ENCODE data around the gene BANF2.

The BANF2 gene

DNA sequence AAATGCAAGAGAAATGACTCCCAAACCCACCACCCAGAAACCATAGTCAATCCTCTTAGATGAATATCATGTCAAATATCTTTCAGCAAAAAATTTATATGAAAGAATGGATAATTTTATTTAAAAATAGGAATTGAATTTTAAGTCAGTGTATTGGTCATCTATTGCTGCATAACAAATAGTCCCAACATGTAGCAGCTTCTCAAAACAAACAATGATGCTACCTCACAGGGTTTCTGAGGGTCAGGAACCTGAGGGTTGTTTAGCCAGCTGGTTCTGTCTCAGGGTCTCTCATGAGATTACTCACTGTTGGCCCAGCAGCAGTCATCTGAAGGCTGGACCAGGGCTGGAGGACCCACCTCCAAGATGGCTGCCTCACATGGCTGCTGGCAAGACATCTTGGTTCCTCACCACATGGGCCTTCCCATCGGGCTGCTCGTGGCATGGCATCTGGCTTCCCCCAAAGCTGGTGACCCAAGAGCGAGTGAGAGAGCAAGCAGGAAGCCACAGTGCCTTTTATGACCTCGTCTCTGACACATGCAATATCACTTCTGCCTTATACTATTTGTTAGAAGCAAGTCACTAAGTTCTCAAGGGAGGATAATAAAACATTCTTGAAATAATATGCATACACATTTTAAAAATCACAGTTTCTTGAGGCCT is 36.3 kb downstream of the BANF2 start:
- DNase-seq, result no peak

DNA sequence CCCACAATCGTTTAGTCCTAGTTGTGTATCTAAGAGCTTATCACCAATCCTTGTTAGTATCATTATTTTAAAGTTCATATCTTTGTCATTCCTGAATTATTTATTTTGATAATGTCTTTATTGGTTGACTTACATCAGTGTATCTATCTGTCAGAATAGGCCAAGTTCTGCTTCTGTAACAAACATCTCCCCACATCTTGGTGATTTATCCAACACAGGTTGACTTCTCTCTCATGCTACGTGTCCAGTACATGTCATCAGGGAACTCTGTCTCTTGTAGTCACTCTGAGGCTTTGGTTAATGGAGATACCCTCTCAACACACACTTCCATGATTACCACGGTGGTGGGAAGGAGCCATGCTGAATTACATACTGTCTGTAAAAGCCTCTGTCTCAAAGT is 38.4 kb downstream of the BANF2 start:
- DNase-seq, result no peak

DNA sequence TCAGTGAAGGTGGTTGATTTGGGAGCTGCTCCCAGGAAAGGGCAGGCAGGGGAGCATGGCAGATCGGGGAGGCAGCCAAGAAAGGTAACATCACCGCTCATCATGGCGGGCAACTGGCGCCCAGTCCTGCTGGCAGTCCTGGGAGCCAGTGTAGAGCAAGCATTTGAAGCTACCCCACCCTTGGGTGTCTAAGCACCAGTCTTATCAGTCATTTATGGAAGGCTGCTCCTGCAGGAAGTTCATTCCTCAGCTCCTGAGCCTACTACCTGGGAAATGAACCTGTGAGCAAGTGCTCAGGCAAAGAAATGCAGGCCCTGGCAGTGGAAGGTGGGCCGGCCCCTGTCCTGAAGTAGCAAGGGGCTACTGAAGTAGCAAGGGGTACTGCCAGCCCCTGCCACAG is 41.5 kb downstream of the BANF2 start:
- DNase-seq, result no peak

DNA sequence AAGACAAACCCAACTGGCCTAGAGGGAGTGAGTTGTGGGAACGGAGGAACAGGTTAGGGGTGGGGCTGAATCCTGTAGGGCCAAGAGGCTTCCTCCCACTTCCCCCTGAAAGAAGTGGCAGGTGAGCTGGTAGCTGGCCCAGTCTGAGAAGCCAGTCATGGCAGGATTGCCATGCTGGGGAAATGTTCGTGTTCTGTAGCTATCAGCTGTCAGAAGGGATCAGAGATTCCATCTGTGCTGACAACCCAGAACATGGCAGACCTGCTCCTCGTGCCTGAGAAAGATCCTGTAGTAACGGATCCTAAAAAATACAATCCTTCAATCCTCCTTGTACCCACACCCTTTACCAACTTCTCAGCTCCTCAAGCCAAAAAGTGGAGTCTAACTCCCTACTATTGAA is 43.0 kb downstream of the BANF2 start:
- no peak for DNase-seq

DNA sequence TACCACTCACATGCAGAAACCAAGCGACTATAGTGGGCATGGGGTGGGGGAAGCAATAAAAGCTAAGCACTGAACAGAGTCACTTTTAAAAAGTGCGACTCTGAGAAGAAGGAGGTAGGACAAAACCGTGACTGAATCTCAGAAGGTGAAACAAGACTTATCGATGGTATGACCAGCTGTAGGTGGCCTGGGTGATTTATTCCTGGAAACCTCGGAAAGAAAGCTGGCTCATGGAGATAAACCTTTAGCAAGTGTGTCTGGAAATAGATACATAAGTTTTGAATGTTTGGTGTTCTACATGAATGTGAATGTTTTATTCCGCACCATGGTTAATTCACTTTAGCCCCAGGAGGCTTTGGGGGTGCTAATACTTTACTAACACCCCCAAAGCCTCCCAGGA is 43.9 kb downstream of the BANF2 start:
- no peak for DNase-seq

DNA sequence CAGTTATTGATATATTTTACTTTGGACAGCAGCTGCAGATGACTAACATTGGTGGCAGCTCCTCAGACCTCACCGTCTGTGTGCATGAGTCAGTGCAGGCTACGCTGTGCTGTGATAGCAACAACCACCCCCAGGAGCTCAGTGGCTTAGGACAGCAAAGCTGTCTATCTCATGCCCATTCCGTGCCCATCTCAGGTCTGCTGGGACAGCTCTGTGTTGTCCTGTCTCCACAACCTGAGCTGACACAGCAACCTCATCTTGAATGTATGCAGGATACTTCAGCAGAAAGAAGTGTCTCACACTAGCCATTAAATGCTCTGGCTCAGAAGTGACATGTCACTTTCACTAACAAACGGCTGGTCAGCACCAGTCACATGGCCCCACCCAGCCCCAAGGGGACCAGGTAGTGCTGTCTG is 47.7 kb downstream of the BANF2 start:
- no peak for DNase-seq

DNA sequence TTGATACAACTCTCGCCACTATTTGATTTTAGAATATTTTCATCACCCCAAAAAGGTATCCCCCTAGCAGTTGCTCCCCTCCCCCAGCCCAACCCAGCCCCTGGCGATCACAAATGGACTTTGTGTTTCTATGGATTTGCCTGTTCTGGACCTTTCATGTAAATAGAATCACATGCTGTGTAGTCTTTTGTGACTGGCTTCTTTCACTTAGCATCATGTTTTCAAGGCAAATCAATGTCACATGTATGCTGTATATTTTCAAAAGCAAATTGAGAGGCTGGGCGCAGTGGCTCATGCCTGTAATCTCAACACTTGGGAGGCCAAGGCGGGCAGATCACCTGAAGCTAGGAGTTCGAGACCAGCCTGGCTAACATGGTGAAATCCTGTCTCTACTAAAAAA is 48.5 kb downstream of the BANF2 start:
- no peak for DNase-seq

DNA sequence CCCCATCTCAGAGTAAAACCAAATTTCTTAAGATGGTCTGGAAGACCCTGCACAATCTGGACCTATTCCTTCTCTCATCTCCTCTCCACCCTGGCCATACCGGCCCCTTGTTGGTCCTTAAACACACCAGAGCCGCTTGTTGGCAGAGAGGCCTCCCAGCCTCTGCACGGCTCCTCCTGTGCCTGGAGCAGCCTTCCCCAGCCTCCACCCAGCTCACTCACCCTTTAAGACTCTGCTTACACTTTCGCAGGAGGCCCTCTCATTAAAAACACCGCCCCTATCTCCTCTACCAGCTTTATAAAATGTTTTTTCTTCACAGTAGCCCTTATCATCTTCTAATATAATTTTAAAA is 49.8 kb downstream of the BANF2 start:
- no peak for DNase-seq

DNA sequence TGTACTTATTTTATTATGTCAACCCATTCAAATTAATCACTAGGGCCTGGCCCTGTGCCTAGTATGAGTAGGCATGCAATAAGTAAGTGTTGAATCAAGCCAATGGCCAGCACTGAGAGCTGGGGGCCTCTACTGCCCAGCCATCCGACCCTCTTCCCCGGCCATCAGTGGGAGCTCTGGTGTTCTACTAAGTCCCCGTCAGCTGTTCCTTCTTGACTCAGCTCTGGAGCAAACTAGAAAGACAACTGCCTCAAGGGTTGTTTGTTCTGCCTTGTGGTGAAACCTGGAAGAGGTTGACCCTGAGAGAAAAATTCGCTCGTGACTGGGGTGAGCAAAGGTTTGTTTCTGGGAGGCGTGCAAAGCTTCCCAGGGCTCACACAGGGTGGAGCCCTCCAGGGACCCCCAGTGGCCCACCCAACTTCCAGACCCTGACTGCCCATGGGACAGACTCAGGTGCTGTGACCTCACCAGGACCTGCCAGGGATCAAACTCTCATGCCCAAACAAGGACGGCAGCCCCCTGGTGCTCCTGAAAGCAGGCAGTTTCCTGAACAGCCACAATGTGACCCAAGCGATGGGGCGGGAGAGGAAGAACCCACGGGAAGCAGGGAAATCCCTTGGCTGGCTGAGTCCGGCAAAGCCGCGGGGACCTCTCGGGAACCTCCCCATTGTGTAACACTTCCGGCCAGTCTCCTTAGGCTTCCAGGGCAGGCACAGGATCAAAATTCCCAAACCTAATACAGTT is 50.4 kb downstream of the BANF2 start:
- peak; percentile 53 for DNase-seq

DNA sequence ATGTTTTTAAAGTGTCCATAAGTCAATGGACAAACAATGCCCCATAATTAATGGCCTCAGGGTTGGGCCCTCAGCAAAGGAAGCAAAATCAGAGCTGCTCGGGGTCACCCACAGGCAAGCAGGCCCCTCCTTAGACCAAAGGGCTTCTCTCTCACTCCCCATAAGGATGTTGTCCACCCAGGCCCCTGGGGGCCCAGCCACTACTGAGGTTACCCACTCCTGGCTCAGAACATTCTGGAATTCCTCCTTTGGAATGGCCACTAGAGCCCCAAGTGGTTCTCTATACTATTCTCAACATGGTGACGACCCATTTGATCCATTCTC is 50.9 kb downstream of the BANF2 start:
- DNase-seq, result no peak

DNA sequence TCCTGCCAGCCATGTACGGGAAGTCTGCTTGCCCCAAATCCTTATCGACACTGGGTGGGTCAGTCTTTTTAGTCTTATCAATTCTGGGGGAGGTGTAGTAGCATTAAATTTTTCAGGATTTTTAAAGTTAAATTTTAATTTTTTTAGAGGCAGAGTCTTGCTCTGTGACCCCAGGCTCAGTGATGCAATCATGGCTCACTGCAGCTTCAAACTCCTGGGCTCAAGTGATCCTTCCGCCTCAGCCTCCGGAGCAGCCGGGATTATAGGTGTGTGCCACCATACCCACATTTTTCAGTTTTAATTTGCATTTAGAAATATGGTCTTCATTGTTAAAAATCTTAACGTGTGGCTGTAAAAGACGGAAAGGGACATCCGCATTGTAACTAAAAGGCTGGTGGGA is 51.9 kb downstream of the BANF2 start:
- no peak for DNase-seq

DNA sequence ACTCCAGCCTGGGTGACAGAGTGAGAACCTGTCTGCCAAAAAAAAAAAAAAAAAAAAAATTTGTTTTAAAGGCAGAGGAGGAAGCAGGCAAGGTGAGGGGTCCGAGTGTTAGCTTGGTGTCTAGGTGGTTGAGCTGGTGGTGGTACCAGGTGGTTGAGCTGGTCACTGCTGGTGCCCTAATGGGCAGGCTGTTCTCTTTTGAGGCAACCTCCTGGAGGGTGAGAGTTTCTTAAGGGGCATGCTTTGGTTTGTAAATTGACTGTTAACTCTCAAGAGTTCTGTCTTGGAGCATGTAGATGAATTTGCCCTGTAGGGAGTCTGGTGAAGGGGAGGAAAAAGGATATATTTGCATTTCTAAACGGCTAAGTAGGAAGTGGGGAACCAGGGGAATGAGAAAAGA is 52.7 kb downstream of the BANF2 start:
- no peak for DNase-seq

DNA sequence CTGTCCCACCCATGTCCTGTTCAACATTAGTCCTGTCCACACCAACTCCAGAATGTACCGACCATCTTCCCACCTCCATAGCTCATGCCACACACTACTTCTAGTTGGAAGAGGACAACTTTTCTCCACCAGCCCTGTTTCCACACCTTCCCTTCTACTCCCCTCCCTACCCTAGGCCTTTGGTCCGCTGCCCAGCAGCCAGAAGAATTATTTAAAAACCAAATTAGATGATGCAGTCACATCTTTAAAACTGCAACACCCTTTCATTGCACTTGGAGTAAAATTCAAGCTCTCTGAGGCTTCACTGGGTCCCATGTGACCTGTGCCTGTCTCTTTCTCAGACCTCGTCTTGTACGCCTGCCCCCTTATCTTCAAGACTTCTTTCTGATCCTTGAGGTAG is 53.8 kb downstream of the BANF2 start:
- DNase-seq, result no peak

DNA sequence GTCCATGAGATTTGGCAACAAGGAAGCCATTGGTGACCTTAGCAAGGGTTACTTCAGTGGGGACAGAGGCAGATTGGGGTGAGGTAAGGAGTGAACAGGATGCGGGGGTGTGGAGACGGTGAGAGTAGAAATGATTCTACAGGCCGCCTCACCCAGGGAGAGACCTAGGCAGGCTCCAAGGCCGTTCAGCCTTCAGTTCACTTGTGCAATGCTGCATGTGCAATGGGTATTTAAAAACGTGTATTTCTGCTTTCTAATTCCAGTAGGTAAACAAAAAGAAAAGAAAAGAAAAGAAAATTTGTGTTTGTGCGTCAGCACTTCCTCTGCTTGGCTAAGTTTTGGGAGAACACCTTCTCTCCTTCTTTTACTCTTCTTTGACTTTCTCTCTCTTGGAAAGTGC is 56.8 kb downstream of the BANF2 start:
- no peak for DNase-seq

DNA sequence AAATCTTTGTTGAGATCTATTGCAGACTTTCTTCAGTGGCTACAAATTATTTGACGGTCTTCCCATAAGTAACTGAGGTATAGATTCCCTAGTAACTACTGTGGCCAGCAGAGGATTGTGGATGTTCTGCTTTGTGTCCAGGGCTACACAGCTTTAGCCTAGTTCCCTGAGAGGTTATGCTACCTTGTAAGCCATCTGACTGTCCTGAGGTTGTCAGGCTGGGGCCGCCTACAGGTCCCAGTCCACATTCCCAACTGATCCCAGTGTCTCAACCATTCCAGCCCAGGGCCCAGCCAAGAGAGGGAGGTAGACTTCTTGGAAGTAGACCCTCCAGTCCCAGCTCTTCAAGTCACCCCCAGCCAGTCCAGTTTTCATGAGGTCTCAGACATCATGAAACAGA is 57.7 kb downstream of the BANF2 start:
- DNase-seq, result no peak

DNA sequence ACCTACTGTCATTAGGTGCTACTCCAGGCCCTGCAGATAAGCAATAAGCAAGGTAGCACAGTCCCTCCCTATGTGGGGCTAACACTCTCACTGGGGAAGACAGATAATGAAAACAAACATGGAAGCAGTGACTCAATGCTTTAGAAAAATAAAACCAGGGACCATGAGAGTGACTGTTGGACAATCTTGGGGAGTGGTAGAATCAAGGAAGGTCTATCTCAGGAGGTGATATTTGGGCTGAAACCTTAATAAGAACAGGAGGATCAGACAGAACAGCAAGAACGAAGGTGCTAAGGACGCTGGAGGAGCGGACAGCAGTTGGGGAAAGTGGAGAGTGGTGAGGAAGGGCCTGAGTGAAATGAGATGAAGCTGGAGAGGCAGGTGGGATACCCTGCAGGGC is 58.2 kb downstream of the BANF2 start:
- no peak for DNase-seq

DNA sequence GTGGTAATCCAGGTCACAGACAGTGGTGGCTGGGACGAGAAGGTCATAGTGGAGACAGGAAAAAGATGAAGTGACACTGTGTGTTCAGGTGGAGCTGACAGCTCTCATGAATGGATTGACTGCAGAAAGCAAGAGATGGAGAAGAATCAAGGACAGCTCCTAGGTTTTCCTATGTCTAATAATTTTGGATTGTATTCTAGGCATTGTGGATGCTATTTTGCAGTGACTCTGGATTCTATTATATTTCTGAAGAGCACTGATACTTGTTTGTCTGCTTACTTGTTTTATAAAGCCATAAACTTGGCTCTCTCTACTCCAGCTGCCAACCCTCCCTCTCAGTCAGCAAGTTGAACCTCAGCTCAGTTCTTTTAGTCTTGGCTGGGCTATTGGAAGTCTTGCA is 58.7 kb downstream of the BANF2 start:
- DNase-seq, result no peak

DNA sequence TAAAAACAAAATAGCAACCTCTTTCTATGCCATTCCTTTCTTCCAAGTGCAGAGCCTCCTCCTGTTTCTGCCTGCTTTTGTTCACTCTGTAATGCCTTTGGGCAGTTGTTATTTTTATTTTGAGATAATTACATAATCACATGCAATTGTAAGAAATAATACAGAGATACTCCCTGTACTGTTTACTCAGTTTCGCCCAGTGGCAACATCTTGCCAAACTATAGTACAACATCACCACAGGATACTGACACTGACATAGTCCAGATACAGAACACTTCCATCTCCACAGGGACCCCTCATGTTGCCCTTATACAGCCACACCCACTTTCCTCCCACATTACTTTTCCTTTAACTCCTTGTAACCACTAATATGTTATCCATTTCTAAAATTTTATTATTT is 59.7 kb downstream of the BANF2 start:
- no peak for DNase-seq

DNA sequence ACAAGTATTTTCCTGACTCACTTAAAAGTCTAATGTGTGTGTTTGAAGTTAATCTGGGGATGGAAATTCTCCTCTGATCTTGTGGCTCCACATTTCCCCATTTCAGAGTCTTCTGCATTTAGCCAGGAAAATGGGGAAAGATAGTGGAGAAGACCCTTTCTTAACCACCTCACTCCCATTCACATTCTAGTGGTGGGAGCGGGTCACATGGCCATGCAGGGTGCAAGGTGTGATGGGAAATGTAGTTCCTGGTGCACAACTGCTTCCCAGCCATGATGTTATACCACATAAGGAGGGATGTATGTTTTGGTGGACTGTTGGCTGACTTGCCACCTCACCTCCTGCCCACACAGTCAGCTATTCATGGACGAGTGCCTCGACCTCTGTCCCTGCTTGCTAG is 61.8 kb downstream of the BANF2 start:
- DNase-seq, result no peak

DNA sequence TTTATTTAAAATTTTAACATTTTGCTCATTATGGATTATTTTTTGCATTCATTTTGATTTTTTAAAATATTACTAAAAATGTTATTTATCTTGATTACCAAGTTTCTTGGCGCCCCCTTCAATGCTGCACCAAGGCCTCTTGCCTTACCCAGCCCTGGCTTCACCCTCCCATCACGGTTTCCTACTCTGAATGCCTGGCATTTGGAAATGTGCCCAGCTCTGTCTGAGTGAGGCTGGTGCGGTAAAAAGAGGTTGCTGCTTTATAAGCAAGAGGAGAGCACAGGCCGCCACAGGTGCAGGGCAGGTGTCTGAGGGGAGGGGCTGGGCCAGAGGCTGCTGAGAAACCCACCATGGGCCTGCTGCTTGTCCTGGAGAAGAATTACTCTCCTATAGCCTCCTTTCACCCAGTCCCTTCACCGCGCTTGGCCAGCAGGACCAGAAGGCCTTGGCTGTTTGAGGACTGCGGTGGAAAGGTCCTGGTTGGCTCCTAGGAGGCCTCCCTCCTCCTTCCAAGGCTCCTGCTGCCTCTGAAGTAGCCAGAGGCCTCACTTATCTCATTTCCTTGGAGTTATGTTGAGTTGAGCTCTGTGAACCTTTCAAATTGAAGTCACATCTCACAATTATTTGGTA is 62.6 kb downstream of the BANF2 start:
- DNase-seq, result no peak

DNA sequence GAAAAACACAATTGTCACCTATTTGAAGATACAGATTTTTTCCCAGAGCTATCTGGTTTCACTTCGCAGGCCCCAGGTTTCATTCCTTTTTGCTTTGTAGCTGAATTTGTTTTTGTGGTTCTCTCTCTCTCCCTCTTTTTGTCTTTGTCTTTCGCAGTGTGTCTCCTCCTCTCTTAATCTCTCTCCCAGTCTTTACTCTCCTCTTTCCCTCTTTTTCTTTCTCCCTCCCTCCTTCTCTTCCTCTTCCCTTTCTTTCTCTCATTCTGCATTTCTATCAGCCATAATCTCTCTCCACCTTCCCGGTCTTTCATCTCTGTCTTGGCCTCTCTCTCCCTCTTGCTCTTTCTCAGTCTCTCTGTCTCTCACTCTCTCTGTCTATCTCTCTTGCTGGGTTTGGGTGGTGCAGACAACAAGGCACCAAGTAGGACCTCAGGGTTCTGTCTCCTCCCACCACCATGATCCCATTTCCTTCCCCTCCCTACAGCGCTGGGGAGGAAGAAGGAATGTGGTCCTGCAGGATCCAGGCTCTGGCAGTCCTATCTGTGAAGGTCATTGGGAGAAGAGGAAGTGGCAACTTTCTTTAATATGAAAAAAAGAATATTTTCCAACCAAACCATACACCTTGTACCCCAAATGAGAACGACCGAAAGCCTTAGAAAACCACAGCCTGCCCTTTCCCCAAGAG is 63.2 kb downstream of the BANF2 start:
- DNase-seq, result no peak

DNA sequence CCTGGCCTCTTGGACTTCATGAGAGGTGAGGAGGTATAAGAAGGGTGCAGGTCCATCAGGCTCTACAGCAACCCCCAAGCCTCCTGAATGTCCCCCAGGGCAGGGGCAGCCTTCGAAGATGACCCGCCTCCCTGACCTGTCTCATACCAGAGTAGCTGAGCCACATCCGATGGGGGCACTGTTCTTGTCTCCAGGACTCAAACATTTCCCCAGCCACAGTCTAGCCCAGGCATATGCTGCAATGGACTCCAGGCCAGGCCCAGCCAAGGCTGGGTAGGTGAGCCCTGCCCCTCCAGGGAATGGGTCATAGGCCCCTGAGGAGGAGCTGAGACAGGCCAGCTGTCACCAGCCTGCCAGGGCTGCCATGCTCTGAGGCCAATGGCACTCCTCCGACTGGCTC is 65.3 kb downstream of the BANF2 start:
- no peak for DNase-seq

DNA sequence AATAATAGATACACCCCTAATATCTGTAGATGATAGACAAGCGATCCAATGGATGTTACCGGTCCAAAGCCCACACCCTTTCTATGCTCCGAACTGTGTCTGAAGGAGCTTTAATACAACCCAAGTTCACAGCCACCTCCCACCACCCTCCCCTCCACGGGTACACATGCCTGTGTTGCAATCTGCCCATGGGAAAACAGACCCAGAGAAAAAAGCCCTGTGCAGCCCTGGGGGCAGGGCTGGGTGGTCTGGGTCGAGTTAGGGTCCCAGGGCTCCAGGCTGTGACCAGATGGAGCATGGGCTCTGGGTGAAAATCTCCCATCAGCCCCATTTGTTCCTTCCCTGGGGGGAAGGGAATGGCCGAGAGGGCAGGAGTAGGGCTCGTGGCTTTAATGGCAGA is 65.8 kb downstream of the BANF2 start:
- no peak for DNase-seq

DNA sequence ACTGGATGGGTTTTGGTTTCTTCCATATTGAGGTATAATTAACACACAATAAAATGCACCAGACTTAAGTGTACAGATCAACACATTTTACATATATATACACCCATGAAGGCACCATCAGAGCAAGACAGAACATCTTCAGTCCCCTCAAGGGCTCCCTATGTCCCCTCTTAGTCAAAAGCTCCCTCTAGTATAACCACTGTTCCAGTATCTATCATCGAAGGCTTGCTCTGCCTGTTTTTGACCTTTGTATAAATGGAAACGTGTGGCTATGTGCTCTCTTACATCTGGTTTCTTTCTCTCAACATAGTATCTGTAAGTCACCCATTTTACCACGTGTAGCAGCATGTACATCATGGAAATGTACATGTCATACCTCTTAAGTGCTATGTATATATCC is 66.5 kb downstream of the BANF2 start:
- DNase-seq, result no peak
